ENCODE results near the gene B4GALT5.

- TF ChIP-seq CTCF (IDR thresholded peaks at IDR 0.05; ENCODE audit: low read depth, low read length) = no peak
- no peak for TF ChIP-seq EZH2phosphoT487 (IDR thresholded peaks at IDR 0.05; ENCODE audit: low read depth)
These were observed 28.3 kb upstream of the B4GALT5 start for GRCh38 chr20:49741977-49742376.

Measured in OCI-LY3 (cell line).